ENCODE measurements around the gene CHCHD3.

GRCh38 chr7:133071506-133071905 lies 10.4 kb downstream of the CHCHD3 start:
- TF ChIP-seq ZNF416 (CRISPR knock-in tag; IDR thresholded peaks at IDR 0.05): no peak
- no peak for TF ChIP-seq CTCF (IDR thresholded peaks at IDR 0.05)
- no peak for TF ChIP-seq MAX (CRISPR knock-in tag; IDR thresholded peaks at IDR 0.05)
- no peak for TF ChIP-seq JUN (CRISPR knock-in tag; IDR thresholded peaks at IDR 0.05)
- TF ChIP-seq TCF7 (CRISPR knock-in tag; IDR thresholded peaks at IDR 0.05; ENCODE audit: low read depth): no peak
- TF ChIP-seq E2F4 (CRISPR knock-in tag; IDR thresholded peaks at IDR 0.05; ENCODE audit: borderline replicate concordance, low read depth): no peak
- TF ChIP-seq SP1 (CRISPR knock-in tag; conservative IDR thresholded peaks at IDR 0.05): no peak
- no peak for TF ChIP-seq NR3C1 (CRISPR knock-in tag; conservative IDR thresholded peaks at IDR 0.05; ENCODE audit: low read depth)
- no peak for TF ChIP-seq AFF4 (CRISPR knock-in tag; IDR thresholded peaks at IDR 0.05; ENCODE audit: borderline replicate concordance)
- no peak for TF ChIP-seq TEAD4 (CRISPR knock-in tag; IDR thresholded peaks at IDR 0.05)
- TF ChIP-seq NFYB (CRISPR knock-in tag; conservative IDR thresholded peaks at IDR 0.05; ENCODE audit: low read depth): no peak
- TF ChIP-seq E2F1 (CRISPR knock-in tag; IDR thresholded peaks at IDR 0.05): no peak

Measured in WTC11 (cell line).